Keratinocyte (primary cell): ENCODE measurements around the gene SNW1. TPM values are rescaled to one million over a fixed set of nuclear protein-coding genes. Genes with fewer than 3 reads are reported as not detected.

ENCODE experiments used
- DNase-seq: peaks from one replicate; pipeline ENCODE4 v3.0.0-alpha.2; 2011; ENCODE audit warnings: low read depth, missing footprints, low spot score
- FAIRE-seq: peaks from 2 replicates; lab custom pipeline; 2011; peaks lifted over from hg19 to GRCh38; lab: Jason Lieb, UNC
- H2AFZ ChIP-seq: 2 replicates; pipeline ENCODE4 v1.6.0; 2012; ENCODE audit warnings: low read length, control low read depth, inconsistent platforms; ENCODE audit not compliant: control insufficient read depth
- H3K27ac ChIP-seq: 2 replicates; pipeline ENCODE4 v1.5.1; 2011; ENCODE audit warnings: low read length; ENCODE audit not compliant: control insufficient read depth, insufficient read depth
- H3K27me3 ChIP-seq: 3 replicates; pipeline ENCODE4 v1.6.0; 2011; ENCODE audit warnings: low read length; ENCODE audit not compliant: control insufficient read depth, insufficient read depth; ENCODE audit errors: extremely low read depth
- H3K36me3 ChIP-seq, 2 experiments: 2 replicates in 1 of 2; 3 replicates in 1 of 2; pipeline ENCODE4 v1.5.1; 2011; ENCODE audit warnings: low read length in 2 of 2, mild to moderate bottlenecking in 1 of 2; ENCODE audit not compliant: control insufficient read depth in 2 of 2, insufficient read depth in 2 of 2; ENCODE audit errors: extremely low read depth in 1 of 2
- H3K4me1 ChIP-seq: 3 replicates; pipeline ENCODE4 v1.5.1; 2011; ENCODE audit warnings: low read length; ENCODE audit not compliant: control insufficient read depth, insufficient read depth; ENCODE audit errors: extremely low read depth
- H3K4me2 ChIP-seq: 3 replicates; pipeline ENCODE4 v1.6.0; 2011; ENCODE audit warnings: low read depth, low read length; ENCODE audit not compliant: control insufficient read depth, insufficient read depth; ENCODE audit errors: extremely low read depth
- H3K4me3 ChIP-seq, 3 experiments: fragments of 200-600 bp in 1 of 3; sonication (generic) in 1 of 3; 2 replicates in 2 of 3; 3 replicates in 1 of 3; pipeline ENCODE4 v1.5.1; 2011 to 2016; ENCODE audit warnings: low read length in 3 of 3, mild to moderate bottlenecking in 3 of 3, control low read depth in 2 of 3, inconsistent platforms in 1 of 3, low read depth in 1 of 3, mixed read lengths in 1 of 3, mixed run types in 1 of 3, moderate library complexity in 1 of 3; ENCODE audit not compliant: control insufficient read depth in 2 of 3, insufficient read depth in 2 of 3; ENCODE audit errors: extremely low read depth in 1 of 3
- H3K79me2 ChIP-seq: 2 replicates; pipeline ENCODE4 v1.6.0; 2012; ENCODE audit warnings: low read length; ENCODE audit not compliant: control insufficient read depth, insufficient read depth
- H3K9ac ChIP-seq: 3 replicates; pipeline ENCODE4 v1.6.0; 2011; ENCODE audit warnings: low read length; ENCODE audit not compliant: control insufficient read depth, insufficient read depth; ENCODE audit errors: extremely low read depth
- H3K9me1 ChIP-seq: 3 replicates; pipeline ENCODE4 v1.6.0; 2011; ENCODE audit warnings: low read length; ENCODE audit not compliant: control insufficient read depth, insufficient read depth; ENCODE audit errors: extremely low read depth
- H3K9me3 ChIP-seq: 2 replicates; pipeline ENCODE4 v1.5.1; 2012; ENCODE audit warnings: low read depth, low read length; ENCODE audit not compliant: control insufficient read depth
- H4K20me1 ChIP-seq: 3 replicates; pipeline ENCODE4 v1.6.0; 2011; ENCODE audit warnings: low read length; ENCODE audit not compliant: control insufficient read depth, insufficient read depth; ENCODE audit errors: extremely low read depth
- CTCF ChIP-seq, 3 experiments: IDR thresholded peaks in 1 of 3; conservative IDR thresholded peaks in 1 of 3; optimal IDR thresholded peaks in 1 of 3; 2 replicates in 2 of 3; 3 replicates in 1 of 3; pipeline versions ENCODE3 to v1.5.1; 2011; ENCODE audit warnings: low read length in 3 of 3, mild to moderate bottlenecking in 3 of 3, moderate library complexity in 2 of 3, control low read depth in 1 of 3, inconsistent platforms in 1 of 3; ENCODE audit not compliant: insufficient read depth in 2 of 3; ENCODE audit errors: extremely low read depth in 1 of 3
- EZH2 ChIP-seq: IDR thresholded peaks from one replicate; pipeline ENCODE4 v1.6.1; 2012; ENCODE audit warnings: inconsistent platforms, mild to moderate bottlenecking, low read length, moderate library complexity
- dilution Hi-C: fragments of 300-500 bp; cut with MboI; formaldehyde crosslinking; loops from one replicate; pipeline ENCODE4 v1.7.0; 2020; ENCODE audit warnings: low sequenced_read_pairs; ENCODE audit not compliant: extremely low pct_ligation_motif_present
- polyA plus RNA-seq, 5 experiments: library from polyadenylated mRNA; depleted of rRNA in 3 of 5; stranded (reverse) in 3 of 5; stranded (forward) in 1 of 5; unstranded in 1 of 5; fragments of >200 nt; gene quantifications; 1 replicate in 1 of 5; 2 replicates in 3 of 5; 3 replicates in 1 of 5; pipeline versions ENCODE4 v1.2.1 to v1.2.3, GENCODE V29; 2011 to 2012; ENCODE audit warnings: missing spikeins in 2 of 5, low read depth in 1 of 5, low replicate concordance in 1 of 5

The SNW1 gene
- polyA plus RNA-seq, 1 donor (not counting 4 experiments of a cell fraction or from before 2014, with no cell fraction given) = 52.5 TPM

- Histone ChIP-seq H3K9me3 (no peaks in the 10 kb centered on the region), H2AFZ (peak overlapping the region; percentile 90), H3K9ac (peak overlapping the region; percentile 98), H4K20me1 (no peaks in the 10 kb centered on the region), H3K36me3 (peaks cover 0 to 4% of the 10 kb centered on the region in 2 experiments), H3K4me1 (peaks cover 14% of the 10 kb centered on the region), H3K27ac (peak overlapping the region; percentile 94), H3K4me3 (peak overlapping the region; percentile 80 to 99 (median 93)), H3K9me1 (no peaks in the 10 kb centered on the region), H3K79me2 (peaks cover 45% of the 10 kb centered on the region), H3K27me3 (no peaks in the 10 kb centered on the region), H3K4me2 (peak overlapping the region; percentile 78)
- dilution Hi-C loops = no loop called here
- FAIRE-seq = no peak
- TF ChIP-seq CTCF (optimal IDR thresholded peaks at IDR 0.05 in 1 of 3, IDR thresholded peaks at IDR 0.05 in 1 of 3, conservative IDR thresholded peaks at IDR 0.05 in 1 of 3; ENCODE audit: extremely low read depth in 1 of 3, insufficient read depth in 2 of 3, low read length in 3 of 3) (peak in 2 of 3 experiments; percentile 22 to 34), EZH2 (no peak)
- DNase-seq = peak; percentile 45
These were observed 412 bp upstream of the SNW1 start for GRCh38 chr14:77761205-77761931.

GRCh38 chr14:77752799-77753516, 8.0 kb downstream of the SNW1 start:
- Histone ChIP-seq H3K9me1 (no peaks in the 10 kb centered on the region), H3K9ac (no peak overlapping the region), H2AFZ (no peak overlapping the region), H3K27me3 (no peaks in the 10 kb centered on the region), H3K4me3 (no peak overlapping the region), H3K9me3 (no peaks in the 10 kb centered on the region), H3K4me1 (no peaks in the 10 kb centered on the region), H3K4me2 (no peak overlapping the region), H3K27ac (no peak overlapping the region), H3K36me3 (peaks cover 11 to 20% of the 10 kb centered on the region in 2 experiments), H4K20me1 (no peaks in the 10 kb centered on the region), H3K79me2 (peaks cover 52% of the 10 kb centered on the region)
- DNase-seq (no peak), FAIRE-seq (no peak)
- TF ChIP-seq CTCF (optimal IDR thresholded peaks at IDR 0.05 in 1 of 3, IDR thresholded peaks at IDR 0.05 in 1 of 3, conservative IDR thresholded peaks at IDR 0.05 in 1 of 3; ENCODE audit: extremely low read depth in 1 of 3, insufficient read depth in 2 of 3, low read length in 3 of 3) = no peak
- TF ChIP-seq EZH2 = no peak
- dilution Hi-C loops = no loop called here
